HepG2 (cell line): Measurements from ENCODE around the gene AHNAK. TPM values are rescaled to one million over a fixed set of nuclear protein-coding genes. Genes with fewer than 3 reads are reported as not detected.

Experiments used
- BORCS8-MEF2B ChIP-seq: sonication (generic); formaldehyde crosslinking; IDR thresholded peaks from 2 replicates; pipeline ENCODE4 v1.8.0; 2022; ENCODE audit warnings: mild to moderate bottlenecking, missing genetic modification reagents
- GFI1 ChIP-seq: sonication (generic); formaldehyde crosslinking; IDR thresholded peaks from 2 replicates; pipeline ENCODE4 v1.5.0; 2020; ENCODE audit warnings: missing genetic modification reagents, mild to moderate bottlenecking, borderline replicate concordance
- HIVEP1 ChIP-seq: sonication (generic); formaldehyde crosslinking; IDR thresholded peaks from 2 replicates; pipeline ENCODE4 v1.4.0; 2020; ENCODE audit warnings: mild to moderate bottlenecking, missing genetic modification reagents
- JDP2 ChIP-seq: sonication (generic); formaldehyde crosslinking; IDR thresholded peaks from 2 replicates; pipeline ENCODE4 v1.8.1; 2022; ENCODE audit warnings: missing genetic modification reagents, borderline replicate concordance
- NBN ChIP-seq: fragments of 450-650 bp; conservative IDR thresholded peaks from 2 replicates; pipeline ENCODE4 v1.6.1; 2017
- RXRA ChIP-seq: sonication (generic); formaldehyde crosslinking; IDR thresholded peaks from 2 replicates; pipeline ENCODE4 v1.5.1; 2020; ENCODE audit warnings: missing genetic modification reagents
- ZBTB38 ChIP-seq: sonication (generic); formaldehyde crosslinking; IDR thresholded peaks from 2 replicates; pipeline ENCODE4 v1.5.1; 2020; ENCODE audit warnings: mild to moderate bottlenecking, missing genetic modification reagents
- polyA plus RNA-seq, 8 experiments: library from polyadenylated mRNA; depleted of rRNA in 3 of 8; stranded (reverse) in 7 of 8; unstranded in 1 of 8; fragments of >200 nt; fragmentation: Illumina TruSeq in 4 of 8; extraction: Trizol in 4 of 8; gene quantifications; 2 replicates each; pipeline versions ENCODE4 v1.2.1 to v1.2.3, GENCODE V29; 2011 to 2016; ENCODE audit warnings: low read depth in 4 of 8, missing spikeins in 1 of 8, mixed read lengths in 1 of 8; ENCODE audit not compliant: insufficient read depth in 1 of 8
- total RNA-seq, 5 experiments: library from RNA; depleted of rRNA; stranded (reverse); fragments of >200 nt; fragmentation: Illumina TruSeq; extraction: Trizol; gene quantifications; 2 replicates each; pipeline ENCODE4 v1.2.3, GENCODE V29; 2016; ENCODE audit warnings: low read depth in 1 of 5
- TF ChIP-seq, protein P1 (sequence below): IDR thresholded peaks from 2 replicates; pipeline ENCODE4 v1.6.1; 2016; ENCODE audit warnings: low read depth, missing genetic modification reagents, missing compliant biosample characterization
- TF ChIP-seq, protein P2 (sequence below): sonication (generic); formaldehyde crosslinking; IDR thresholded peaks from 2 replicates; pipeline ENCODE4 v1.4.0; 2020; ENCODE audit warnings: mild to moderate bottlenecking, missing genetic modification reagents, borderline replicate concordance
- TF ChIP-seq, protein P3 (sequence below): sonication (generic); formaldehyde crosslinking; IDR thresholded peaks from 2 replicates; pipeline ENCODE4 v1.4.0; 2020; ENCODE audit warnings: missing genetic modification reagents
- TF ChIP-seq, protein P4 (sequence below): sonication (generic); formaldehyde crosslinking; IDR thresholded peaks from 2 replicates; pipeline ENCODE4 v1.5.1; 2020; ENCODE audit warnings: missing genetic modification reagents, mild to moderate bottlenecking, borderline replicate concordance

AHNAK gene
- total and polyA plus RNA-seq, 2 of the 13 experiments (the other 11 are each of a cell fraction or from before 2014, with no cell fraction given): 23.4 to 25.0 TPM

DNA sequence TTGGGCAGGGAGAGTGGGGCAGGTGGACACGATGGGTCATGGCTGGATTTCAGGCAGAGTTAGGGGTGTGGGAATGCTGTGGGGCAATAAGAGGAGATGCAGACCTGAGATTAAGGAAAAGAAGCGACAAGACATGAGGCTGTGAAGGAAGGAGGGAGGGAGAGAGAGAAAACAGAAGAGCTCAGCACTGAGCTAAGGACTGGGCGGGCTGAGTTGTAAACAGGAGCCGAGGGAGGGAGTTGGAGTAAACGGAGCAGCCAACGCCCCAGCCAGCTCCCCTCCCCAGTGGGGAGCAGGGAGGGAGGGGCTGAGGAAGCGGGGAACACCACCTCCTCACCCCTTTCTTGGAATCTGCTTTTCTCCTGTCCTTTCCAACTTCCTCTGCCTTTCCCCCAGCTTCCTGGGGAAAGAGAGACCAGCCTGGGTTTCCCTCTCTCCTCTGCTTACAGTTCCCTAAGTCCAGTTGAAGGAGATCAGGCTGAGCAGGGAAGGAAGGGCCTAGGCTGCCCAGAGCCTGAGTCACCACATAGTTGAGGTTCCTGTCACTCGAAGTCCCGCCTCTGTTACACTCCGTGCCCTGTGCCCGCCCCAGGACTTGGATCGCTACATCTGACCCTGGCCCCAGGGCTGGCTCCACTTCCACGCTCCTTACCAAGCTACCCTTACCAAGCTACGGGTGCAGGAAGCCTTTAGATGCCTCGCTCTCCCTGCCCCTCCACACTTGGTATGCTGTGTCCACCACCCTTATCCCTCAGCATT, 6.7 kb upstream of the AHNAK start (continued):
- TF ChIP-seq, protein P1, sequence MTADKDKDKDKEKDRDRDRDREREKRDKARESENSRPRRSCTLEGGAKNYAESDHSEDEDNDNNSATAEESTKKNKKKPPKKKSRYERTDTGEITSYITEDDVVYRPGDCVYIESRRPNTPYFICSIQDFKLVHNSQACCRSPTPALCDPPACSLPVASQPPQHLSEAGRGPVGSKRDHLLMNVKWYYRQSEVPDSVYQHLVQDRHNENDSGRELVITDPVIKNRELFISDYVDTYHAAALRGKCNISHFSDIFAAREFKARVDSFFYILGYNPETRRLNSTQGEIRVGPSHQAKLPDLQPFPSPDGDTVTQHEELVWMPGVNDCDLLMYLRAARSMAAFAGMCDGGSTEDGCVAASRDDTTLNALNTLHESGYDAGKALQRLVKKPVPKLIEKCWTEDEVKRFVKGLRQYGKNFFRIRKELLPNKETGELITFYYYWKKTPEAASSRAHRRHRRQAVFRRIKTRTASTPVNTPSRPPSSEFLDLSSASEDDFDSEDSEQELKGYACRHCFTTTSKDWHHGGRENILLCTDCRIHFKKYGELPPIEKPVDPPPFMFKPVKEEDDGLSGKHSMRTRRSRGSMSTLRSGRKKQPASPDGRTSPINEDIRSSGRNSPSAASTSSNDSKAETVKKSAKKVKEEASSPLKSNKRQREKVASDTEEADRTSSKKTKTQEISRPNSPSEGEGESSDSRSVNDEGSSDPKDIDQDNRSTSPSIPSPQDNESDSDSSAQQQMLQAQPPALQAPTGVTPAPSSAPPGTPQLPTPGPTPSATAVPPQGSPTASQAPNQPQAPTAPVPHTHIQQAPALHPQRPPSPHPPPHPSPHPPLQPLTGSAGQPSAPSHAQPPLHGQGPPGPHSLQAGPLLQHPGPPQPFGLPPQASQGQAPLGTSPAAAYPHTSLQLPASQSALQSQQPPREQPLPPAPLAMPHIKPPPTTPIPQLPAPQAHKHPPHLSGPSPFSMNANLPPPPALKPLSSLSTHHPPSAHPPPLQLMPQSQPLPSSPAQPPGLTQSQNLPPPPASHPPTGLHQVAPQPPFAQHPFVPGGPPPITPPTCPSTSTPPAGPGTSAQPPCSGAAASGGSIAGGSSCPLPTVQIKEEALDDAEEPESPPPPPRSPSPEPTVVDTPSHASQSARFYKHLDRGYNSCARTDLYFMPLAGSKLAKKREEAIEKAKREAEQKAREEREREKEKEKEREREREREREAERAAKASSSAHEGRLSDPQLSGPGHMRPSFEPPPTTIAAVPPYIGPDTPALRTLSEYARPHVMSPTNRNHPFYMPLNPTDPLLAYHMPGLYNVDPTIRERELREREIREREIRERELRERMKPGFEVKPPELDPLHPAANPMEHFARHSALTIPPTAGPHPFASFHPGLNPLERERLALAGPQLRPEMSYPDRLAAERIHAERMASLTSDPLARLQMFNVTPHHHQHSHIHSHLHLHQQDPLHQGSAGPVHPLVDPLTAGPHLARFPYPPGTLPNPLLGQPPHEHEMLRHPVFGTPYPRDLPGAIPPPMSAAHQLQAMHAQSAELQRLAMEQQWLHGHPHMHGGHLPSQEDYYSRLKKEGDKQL: no peak
- TF ChIP-seq BORCS8-MEF2B (CRISPR knock-in tag) (no peak), HIVEP1 (CRISPR knock-in tag) (no peak), RXRA (CRISPR knock-in tag) (no peak), JDP2 (no peak), NBN (no peak), GFI1 (CRISPR knock-in tag) (no peak), ZBTB38 (CRISPR knock-in tag) (no peak)
- TF ChIP-seq, protein P2, sequence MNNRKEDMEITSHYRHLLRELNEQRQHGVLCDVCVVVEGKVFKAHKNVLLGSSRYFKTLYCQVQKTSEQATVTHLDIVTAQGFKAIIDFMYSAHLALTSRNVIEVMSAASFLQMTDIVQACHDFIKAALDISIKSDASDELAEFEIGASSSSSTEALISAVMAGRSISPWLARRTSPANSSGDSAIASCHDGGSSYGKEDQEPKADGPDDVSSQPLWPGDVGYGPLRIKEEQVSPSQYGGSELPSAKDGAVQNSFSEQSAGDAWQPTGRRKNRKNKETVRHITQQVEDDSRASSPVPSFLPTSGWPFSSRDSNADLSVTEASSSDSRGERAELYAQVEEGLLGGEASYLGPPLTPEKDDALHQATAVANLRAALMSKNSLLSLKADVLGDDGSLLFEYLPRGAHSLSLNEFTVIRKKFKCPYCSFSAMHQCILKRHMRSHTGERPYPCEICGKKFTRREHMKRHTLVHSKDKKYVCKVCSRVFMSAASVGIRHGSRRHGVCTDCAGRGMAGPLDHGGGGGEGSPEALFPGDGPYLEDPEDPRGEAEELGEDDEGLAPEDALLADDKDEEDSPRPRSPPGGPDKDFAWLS (CRISPR knock-in tag): no peak
- TF ChIP-seq, protein P3, sequence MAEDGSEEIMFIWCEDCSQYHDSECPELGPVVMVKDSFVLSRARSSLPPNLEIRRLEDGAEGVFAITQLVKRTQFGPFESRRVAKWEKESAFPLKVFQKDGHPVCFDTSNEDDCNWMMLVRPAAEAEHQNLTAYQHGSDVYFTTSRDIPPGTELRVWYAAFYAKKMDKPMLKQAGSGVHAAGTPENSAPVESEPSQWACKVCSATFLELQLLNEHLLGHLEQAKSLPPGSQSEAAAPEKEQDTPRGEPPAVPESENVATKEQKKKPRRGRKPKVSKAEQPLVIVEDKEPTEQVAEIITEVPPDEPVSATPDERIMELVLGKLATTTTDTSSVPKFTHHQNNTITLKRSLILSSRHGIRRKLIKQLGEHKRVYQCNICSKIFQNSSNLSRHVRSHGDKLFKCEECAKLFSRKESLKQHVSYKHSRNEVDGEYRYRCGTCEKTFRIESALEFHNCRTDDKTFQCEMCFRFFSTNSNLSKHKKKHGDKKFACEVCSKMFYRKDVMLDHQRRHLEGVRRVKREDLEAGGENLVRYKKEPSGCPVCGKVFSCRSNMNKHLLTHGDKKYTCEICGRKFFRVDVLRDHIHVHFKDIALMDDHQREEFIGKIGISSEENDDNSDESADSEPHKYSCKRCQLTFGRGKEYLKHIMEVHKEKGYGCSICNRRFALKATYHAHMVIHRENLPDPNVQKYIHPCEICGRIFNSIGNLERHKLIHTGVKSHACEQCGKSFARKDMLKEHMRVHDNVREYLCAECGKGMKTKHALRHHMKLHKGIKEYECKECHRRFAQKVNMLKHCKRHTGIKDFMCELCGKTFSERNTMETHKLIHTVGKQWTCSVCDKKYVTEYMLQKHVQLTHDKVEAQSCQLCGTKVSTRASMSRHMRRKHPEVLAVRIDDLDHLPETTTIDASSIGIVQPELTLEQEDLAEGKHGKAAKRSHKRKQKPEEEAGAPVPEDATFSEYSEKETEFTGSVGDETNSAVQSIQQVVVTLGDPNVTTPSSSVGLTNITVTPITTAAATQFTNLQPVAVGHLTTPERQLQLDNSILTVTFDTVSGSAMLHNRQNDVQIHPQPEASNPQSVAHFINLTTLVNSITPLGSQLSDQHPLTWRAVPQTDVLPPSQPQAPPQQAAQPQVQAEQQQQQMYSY (CRISPR knock-in tag): no peak
- TF ChIP-seq, protein P4, sequence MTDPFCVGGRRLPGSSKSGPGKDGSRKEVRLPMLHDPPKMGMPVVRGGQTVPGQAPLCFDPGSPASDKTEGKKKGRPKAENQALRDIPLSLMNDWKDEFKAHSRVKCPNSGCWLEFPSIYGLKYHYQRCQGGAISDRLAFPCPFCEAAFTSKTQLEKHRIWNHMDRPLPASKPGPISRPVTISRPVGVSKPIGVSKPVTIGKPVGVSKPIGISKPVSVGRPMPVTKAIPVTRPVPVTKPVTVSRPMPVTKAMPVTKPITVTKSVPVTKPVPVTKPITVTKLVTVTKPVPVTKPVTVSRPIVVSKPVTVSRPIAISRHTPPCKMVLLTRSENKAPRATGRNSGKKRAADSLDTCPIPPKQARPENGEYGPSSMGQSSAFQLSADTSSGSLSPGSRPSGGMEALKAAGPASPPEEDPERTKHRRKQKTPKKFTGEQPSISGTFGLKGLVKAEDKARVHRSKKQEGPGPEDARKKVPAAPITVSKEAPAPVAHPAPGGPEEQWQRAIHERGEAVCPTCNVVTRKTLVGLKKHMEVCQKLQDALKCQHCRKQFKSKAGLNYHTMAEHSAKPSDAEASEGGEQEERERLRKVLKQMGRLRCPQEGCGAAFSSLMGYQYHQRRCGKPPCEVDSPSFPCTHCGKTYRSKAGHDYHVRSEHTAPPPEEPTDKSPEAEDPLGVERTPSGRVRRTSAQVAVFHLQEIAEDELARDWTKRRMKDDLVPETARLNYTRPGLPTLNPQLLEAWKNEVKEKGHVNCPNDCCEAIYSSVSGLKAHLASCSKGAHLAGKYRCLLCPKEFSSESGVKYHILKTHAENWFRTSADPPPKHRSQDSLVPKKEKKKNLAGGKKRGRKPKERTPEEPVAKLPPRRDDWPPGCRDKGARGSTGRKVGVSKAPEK (CRISPR knock-in tag): no peak
